ENCODE results near the gene GPC6.

DNA sequence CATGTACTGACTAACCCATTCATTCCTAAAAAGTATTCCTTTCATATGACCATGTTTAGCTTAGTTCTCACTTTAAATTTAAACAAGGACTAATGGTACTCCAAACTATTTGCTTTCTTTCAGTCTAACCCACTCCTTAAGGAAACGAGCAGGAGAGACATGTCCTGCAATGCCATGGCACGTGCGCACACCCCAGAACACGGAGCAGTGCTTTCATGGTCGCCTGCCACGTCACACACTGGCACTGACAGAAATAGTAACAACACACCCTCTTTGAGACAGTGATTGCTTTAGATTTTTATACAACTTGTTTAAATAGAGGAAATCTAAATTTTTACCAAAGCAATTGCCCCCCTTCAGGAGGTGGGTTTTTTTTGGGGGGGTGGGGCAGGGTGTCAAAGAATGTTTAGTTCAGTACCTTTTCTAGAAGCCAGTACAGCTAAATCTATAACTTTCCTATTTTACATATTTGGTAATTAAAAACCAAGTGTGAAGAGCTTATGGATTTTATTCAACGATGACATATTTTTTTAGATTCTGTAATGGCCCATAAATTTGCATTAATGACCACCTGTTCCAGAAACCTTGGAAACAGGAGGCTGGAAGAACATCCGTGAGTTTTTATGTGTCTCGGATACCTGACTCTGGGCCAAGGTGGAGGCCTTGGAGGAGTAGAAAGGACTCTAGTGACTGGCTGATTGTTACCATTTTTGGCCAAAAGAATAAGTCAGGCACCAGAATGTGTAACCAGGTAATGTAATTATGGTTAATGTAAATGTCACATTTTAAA is 1005.7 kb downstream of the GPC6 start:
- TF ChIP-seq, protein P1, sequence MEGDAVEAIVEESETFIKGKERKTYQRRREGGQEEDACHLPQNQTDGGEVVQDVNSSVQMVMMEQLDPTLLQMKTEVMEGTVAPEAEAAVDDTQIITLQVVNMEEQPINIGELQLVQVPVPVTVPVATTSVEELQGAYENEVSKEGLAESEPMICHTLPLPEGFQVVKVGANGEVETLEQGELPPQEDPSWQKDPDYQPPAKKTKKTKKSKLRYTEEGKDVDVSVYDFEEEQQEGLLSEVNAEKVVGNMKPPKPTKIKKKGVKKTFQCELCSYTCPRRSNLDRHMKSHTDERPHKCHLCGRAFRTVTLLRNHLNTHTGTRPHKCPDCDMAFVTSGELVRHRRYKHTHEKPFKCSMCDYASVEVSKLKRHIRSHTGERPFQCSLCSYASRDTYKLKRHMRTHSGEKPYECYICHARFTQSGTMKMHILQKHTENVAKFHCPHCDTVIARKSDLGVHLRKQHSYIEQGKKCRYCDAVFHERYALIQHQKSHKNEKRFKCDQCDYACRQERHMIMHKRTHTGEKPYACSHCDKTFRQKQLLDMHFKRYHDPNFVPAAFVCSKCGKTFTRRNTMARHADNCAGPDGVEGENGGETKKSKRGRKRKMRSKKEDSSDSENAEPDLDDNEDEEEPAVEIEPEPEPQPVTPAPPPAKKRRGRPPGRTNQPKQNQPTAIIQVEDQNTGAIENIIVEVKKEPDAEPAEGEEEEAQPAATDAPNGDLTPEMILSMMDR (optimal IDR thresholded peaks at IDR 0.05 in 1 of 3, IDR thresholded peaks at IDR 0.05 in 1 of 3, conservative IDR thresholded peaks at IDR 0.05 in 1 of 3; ENCODE audit: extremely low read depth in 1 of 3, insufficient read depth in 2 of 3, low read length in 3 of 3) = no peak
- no peak for TF ChIP-seq EZH2 (IDR thresholded peaks at IDR 0.05; ENCODE audit: low read length)

Data from keratinocyte (primary cell).